HEK293 (cell line): Measurements from ENCODE around the gene RAP1GAP.
A peak's percentile ranks its signal among the peaks of the same experiment; 100 is the strongest.

Experiments
- CTCF ChIA-PET: fragments of 350-600 bp; formaldehyde crosslinking; extraction: SDS; loops from one replicate; lab custom pipeline; 2021; ENCODE audit warnings: antibody characterized with exemption; lab: Yijun Ruan, JAX
- POLR2A ChIA-PET: fragments of 300-600 bp; formaldehyde crosslinking; extraction: SDS; loops from one replicate; lab custom pipeline; 2020; ENCODE audit warnings: antibody characterized with exemption, inconsistent platforms; lab: Yijun Ruan, JAX
- H3K27ac ChIP-seq: fragments of 200-500 bp; sonication (Bioruptor generic); 2 replicates; pipeline ENCODE4 v1.5.1; 2014; ENCODE audit warnings: low read depth, low read length, control low read depth, inconsistent platforms; ENCODE audit errors: extremely low read depth
- H3K36me3 ChIP-seq, 2 experiments: fragments of 200-500 bp in 1 of 2; sonication (Bioruptor generic) in 1 of 2; 1 replicate in 1 of 2; 2 replicates in 1 of 2; pipeline ENCODE4 v1.5.1; 2014 to 2017; ENCODE audit warnings: inconsistent platforms in 2 of 2, low read length in 2 of 2; ENCODE audit not compliant: control insufficient read depth in 2 of 2, insufficient read depth in 1 of 2
- H3K4me1 ChIP-seq: fragments of 200-500 bp; sonication (Bioruptor generic); 2 replicates; pipeline ENCODE4 v1.5.1; 2014; ENCODE audit warnings: mild to moderate bottlenecking, low read length, inconsistent platforms; ENCODE audit not compliant: control insufficient read depth, insufficient read depth
- H3K4me3 ChIP-seq: 2 replicates; pipeline ENCODE4 v1.5.1; 2011; ENCODE audit warnings: low read depth, mild to moderate bottlenecking, control low read depth, low read length, moderate library complexity
- H3K9me3 ChIP-seq: fragments of 200-500 bp; sonication (Bioruptor generic); 2 replicates; pipeline ENCODE4 v1.5.1; 2014; ENCODE audit warnings: low read depth, low read length, inconsistent platforms; ENCODE audit not compliant: control insufficient read depth, insufficient read depth
- EGR2 ChIP-seq: fragments of 450-650 bp; formaldehyde crosslinking; IDR thresholded peaks from 2 replicates; pipeline ENCODE4 v1.5.1; 2016; ENCODE audit warnings: low read depth, missing biosample characterization, missing genetic modification characterization
- GLIS1 ChIP-seq: fragments of 450-650 bp; formaldehyde crosslinking; IDR thresholded peaks from 2 replicates; pipeline ENCODE4 v1.5.1; 2016; ENCODE audit warnings: missing biosample characterization, missing genetic modification characterization
- GLIS2 ChIP-seq: fragments of 450-650 bp; formaldehyde crosslinking; IDR thresholded peaks from 2 replicates; pipeline ENCODE4 v1.5.1; 2016; ENCODE audit warnings: missing biosample characterization, missing genetic modification characterization
- KLF7 ChIP-seq: fragments of 450-650 bp; formaldehyde crosslinking; IDR thresholded peaks from 2 replicates; pipeline ENCODE4 v1.5.1; 2016; ENCODE audit warnings: missing biosample characterization, missing genetic modification characterization, borderline replicate concordance
- RBAK ChIP-seq: fragments of 450-650 bp; formaldehyde crosslinking; IDR thresholded peaks from 2 replicates; pipeline ENCODE4 v1.5.1; 2016; ENCODE audit warnings: missing biosample characterization, missing genetic modification characterization
- REPIN1 ChIP-seq: fragments of 450-650 bp; formaldehyde crosslinking; IDR thresholded peaks from 2 replicates; pipeline ENCODE4 v1.5.1; 2017; ENCODE audit warnings: missing biosample characterization, missing genetic modification characterization, low read depth
- ZFHX2 ChIP-seq: fragments of 450-650 bp; formaldehyde crosslinking; conservative IDR thresholded peaks from 2 replicates; pipeline ENCODE4 v1.5.1; 2016; ENCODE audit warnings: missing biosample characterization, missing genetic modification characterization
- ZNF175 ChIP-seq: fragments of 450-650 bp; formaldehyde crosslinking; IDR thresholded peaks from 2 replicates; pipeline ENCODE4 v1.5.1; 2016; ENCODE audit warnings: missing biosample characterization, missing genetic modification characterization
- ZNF248 ChIP-seq: fragments of 450-650 bp; formaldehyde crosslinking; IDR thresholded peaks from 2 replicates; pipeline ENCODE4 v1.5.1; 2017; ENCODE audit warnings: missing biosample characterization, missing genetic modification characterization
- ZNF416 ChIP-seq: fragments of 450-650 bp; formaldehyde crosslinking; IDR thresholded peaks from 2 replicates; pipeline ENCODE4 v1.5.1; 2016; ENCODE audit warnings: missing biosample characterization, missing genetic modification characterization
- ZNF549 ChIP-seq: fragments of 450-650 bp; IDR thresholded peaks from 2 replicates; pipeline ENCODE4 v1.5.1; 2018; ENCODE audit warnings: missing biosample characterization, missing genetic modification characterization, mild to moderate bottlenecking, inconsistent platforms, moderate library complexity
- ZNF623 ChIP-seq: fragments of 450-650 bp; formaldehyde crosslinking; IDR thresholded peaks from 2 replicates; pipeline ENCODE4 v1.5.1; 2016; ENCODE audit warnings: missing biosample characterization, missing genetic modification characterization
- ZNF624 ChIP-seq: fragments of 450-650 bp; formaldehyde crosslinking; IDR thresholded peaks from 2 replicates; pipeline ENCODE4 v1.5.1; 2017; ENCODE audit warnings: missing biosample characterization, missing genetic modification characterization
- ZNF658 ChIP-seq: fragments of 450-650 bp; formaldehyde crosslinking; IDR thresholded peaks from 2 replicates; pipeline ENCODE4; 2016; ENCODE audit warnings: missing biosample characterization, missing genetic modification characterization
- ZNF677 ChIP-seq: fragments of 450-650 bp; IDR thresholded peaks from 2 replicates; pipeline ENCODE4 v1.5.0; 2018; ENCODE audit warnings: missing biosample characterization, mild to moderate bottlenecking, missing genetic modification characterization, moderate library complexity
- ZNF747 ChIP-seq: fragments of 450-650 bp; formaldehyde crosslinking; IDR thresholded peaks from 2 replicates; pipeline ENCODE4 v1.5.1; 2016; ENCODE audit warnings: missing biosample characterization, missing genetic modification characterization
- ZNF791 ChIP-seq: fragments of 450-650 bp; formaldehyde crosslinking; IDR thresholded peaks from 2 replicates; pipeline ENCODE4 v1.5.1; 2016; ENCODE audit warnings: missing biosample characterization, missing genetic modification characterization
- ZSCAN23 ChIP-seq: fragments of 450-650 bp; formaldehyde crosslinking; IDR thresholded peaks from 2 replicates; pipeline ENCODE4 v1.5.1; 2016; ENCODE audit warnings: missing biosample characterization, missing genetic modification characterization
- TF ChIP-seq, protein P1 (sequence below): fragments of 450-650 bp; formaldehyde crosslinking; IDR thresholded peaks from 2 replicates; pipeline ENCODE4 v1.5.1; 2016; ENCODE audit warnings: missing biosample characterization, missing genetic modification characterization, borderline replicate concordance
- TF ChIP-seq, protein P2 (sequence below): fragments of 450-650 bp; formaldehyde crosslinking; IDR thresholded peaks from 2 replicates; pipeline ENCODE4 v1.5.1; 2016; ENCODE audit warnings: missing biosample characterization, missing genetic modification characterization
- TF ChIP-seq, protein P3 (sequence below): fragments of 450-650 bp; formaldehyde crosslinking; IDR thresholded peaks from 2 replicates; pipeline ENCODE4 v1.5.1; 2017; ENCODE audit warnings: missing biosample characterization, missing genetic modification characterization
- TF ChIP-seq, protein P4 (sequence below): fragments of 450-650 bp; formaldehyde crosslinking; IDR thresholded peaks from 2 replicates; pipeline ENCODE4 v1.5.1; 2016; ENCODE audit warnings: missing biosample characterization, missing genetic modification characterization
- TF ChIP-seq, protein P5 (sequence below): fragments of 450-650 bp; formaldehyde crosslinking; IDR thresholded peaks from 2 replicates; pipeline ENCODE4 v1.5.1; 2016; ENCODE audit warnings: missing biosample characterization, missing genetic modification characterization
- TF ChIP-seq, protein P6 (sequence below): fragments of 450-650 bp; formaldehyde crosslinking; IDR thresholded peaks from 2 replicates; pipeline ENCODE4 v1.5.1; 2017; ENCODE audit warnings: missing biosample characterization, missing genetic modification characterization

Gene RAP1GAP

DNA sequence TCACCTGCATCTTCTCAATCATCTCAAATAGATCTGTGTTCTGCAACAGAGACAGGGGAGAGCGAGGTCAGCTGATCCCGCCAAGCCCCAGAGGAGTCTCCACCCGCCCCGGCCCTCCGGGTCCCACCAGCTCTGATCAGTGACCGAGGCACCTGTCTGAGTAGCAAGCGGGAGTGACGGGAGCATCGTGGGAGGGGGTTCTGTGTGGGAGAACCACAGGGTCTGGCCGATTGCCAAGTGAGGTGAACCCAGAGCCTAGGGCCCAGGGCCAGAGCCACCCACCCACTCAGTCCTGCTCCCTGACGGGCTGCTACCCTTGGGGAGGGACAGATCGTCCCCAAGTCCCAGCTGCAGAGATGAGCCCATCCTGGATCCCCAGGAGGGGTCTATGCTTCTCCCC lies 49.1 kb downstream of the RAP1GAP start (continued):
- TF ChIP-seq, protein P1, sequence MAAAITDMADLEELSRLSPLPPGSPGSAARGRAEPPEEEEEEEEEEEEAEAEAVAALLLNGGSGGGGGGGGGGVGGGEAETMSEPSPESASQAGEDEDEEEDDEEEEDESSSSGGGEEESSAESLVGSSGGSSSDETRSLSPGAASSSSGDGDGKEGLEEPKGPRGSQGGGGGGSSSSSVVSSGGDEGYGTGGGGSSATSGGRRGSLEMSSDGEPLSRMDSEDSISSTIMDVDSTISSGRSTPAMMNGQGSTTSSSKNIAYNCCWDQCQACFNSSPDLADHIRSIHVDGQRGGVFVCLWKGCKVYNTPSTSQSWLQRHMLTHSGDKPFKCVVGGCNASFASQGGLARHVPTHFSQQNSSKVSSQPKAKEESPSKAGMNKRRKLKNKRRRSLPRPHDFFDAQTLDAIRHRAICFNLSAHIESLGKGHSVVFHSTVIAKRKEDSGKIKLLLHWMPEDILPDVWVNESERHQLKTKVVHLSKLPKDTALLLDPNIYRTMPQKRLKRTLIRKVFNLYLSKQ (tag by site-specific recombination): no peak
- TF ChIP-seq REPIN1 (tag by site-specific recombination) (no peak), ZNF747 (tag by site-specific recombination) (no peak), ZNF658 (tag by site-specific recombination) (no peak), ZNF623 (tag by site-specific recombination) (no peak), ZNF677 (no peak), GLIS1 (peak; percentile 39; the same call in 1 of the 2 replicates), ZNF248 (tag by site-specific recombination) (no peak), ZFHX2 (tag by site-specific recombination) (peak; percentile 90), ZNF416 (tag by site-specific recombination) (no peak), EGR2 (tag by site-specific recombination) (peak; percentile 79), ZNF791 (tag by site-specific recombination) (no peak), ZNF175 (tag by site-specific recombination) (no peak), ZSCAN23 (tag by site-specific recombination) (no peak)
- TF ChIP-seq, protein P2, sequence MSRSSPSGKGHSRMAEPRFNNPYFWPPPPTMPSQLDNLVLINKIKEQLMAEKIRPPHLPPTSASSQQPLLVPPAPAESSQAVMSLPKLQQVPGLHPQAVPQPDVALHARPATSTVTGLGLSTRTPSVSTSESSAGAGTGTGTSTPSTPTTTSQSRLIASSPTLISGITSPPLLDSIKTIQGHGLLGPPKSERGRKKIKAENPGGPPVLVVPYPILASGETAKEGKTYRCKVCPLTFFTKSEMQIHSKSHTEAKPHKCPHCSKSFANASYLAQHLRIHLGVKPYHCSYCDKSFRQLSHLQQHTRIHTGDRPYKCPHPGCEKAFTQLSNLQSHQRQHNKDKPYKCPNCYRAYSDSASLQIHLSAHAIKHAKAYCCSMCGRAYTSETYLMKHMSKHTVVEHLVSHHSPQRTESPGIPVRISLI: no peak
- TF ChIP-seq, protein P3, sequence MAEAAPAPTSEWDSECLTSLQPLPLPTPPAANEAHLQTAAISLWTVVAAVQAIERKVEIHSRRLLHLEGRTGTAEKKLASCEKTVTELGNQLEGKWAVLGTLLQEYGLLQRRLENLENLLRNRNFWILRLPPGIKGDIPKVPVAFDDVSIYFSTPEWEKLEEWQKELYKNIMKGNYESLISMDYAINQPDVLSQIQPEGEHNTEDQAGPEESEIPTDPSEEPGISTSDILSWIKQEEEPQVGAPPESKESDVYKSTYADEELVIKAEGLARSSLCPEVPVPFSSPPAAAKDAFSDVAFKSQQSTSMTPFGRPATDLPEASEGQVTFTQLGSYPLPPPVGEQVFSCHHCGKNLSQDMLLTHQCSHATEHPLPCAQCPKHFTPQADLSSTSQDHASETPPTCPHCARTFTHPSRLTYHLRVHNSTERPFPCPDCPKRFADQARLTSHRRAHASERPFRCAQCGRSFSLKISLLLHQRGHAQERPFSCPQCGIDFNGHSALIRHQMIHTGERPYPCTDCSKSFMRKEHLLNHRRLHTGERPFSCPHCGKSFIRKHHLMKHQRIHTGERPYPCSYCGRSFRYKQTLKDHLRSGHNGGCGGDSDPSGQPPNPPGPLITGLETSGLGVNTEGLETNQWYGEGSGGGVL (tag by site-specific recombination): 0 out of 2 replicates have a peak, but pooled peaks have one; percentile 12
- TF ChIP-seq, protein P4, sequence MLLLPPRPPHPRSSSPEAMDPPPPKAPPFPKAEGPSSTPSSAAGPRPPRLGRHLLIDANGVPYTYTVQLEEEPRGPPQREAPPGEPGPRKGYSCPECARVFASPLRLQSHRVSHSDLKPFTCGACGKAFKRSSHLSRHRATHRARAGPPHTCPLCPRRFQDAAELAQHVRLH (tag by site-specific recombination): no peak
- TF ChIP-seq, protein P5, sequence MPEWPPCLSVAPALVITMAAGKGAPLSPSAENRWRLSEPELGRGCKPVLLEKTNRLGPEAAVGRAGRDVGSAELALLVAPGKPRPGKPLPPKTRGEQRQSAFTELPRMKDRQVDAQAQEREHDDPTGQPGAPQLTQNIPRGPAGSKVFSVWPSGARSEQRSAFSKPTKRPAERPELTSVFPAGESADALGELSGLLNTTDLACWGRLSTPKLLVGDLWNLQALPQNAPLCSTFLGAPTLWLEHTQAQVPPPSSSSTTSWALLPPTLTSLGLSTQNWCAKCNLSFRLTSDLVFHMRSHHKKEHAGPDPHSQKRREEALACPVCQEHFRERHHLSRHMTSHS (tag by site-specific recombination): no peak

DNA sequence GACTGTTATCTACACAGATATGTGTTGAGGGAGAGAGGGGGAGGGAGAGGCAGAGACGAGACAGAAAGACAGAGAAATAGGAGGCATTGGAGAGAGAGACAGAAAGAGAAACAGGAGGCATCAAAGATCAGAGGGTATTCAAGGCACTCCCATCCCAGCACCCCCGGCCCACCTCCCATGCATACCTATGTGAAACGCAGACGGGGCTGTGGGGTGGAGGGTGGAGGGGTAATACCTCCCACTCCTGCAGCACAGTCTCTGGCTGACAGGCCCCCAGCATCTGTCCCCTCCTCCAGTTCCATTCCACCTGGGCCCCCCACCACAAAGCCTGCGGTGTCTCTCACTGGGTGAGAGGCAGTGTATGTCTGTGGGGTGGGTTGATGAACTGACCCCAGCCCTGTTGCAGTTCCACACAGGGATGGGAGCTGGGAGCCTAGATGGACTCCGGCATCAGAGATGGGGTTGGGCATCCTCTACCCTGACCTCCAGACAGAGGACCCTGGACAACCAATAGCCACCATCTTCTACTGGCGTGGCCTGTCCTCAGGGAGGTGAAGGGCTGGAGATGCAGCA lies 49.7 kb downstream of the RAP1GAP start:
- CTCF ChIA-PET: no interaction called here
- POLR2A ChIA-PET: no interaction called here

More for the DNA sequence above, 49.7 kb downstream of the RAP1GAP start:
- Histone ChIP-seq H3K4me1 (peaks cover 4% of the 10 kb centered on the region; the same call in 1 of the 2 replicates), H3K4me3 (no peak overlapping the region), H3K27ac (no peak overlapping the region), H3K36me3 (no peaks in the 10 kb centered on the region), H3K9me3 (no peaks in the 10 kb centered on the region)
- TF ChIP-seq ZNF549 (no peak), GLIS2 (tag by site-specific recombination) (0 out of 2 replicates have a peak, but pooled peaks have one; percentile 3), EGR2 (tag by site-specific recombination) (peak; percentile 4; the same call in 1 of the 2 replicates), RBAK (no peak), ZNF624 (tag by site-specific recombination) (no peak), KLF7 (no peak)
- TF ChIP-seq, protein P6, sequence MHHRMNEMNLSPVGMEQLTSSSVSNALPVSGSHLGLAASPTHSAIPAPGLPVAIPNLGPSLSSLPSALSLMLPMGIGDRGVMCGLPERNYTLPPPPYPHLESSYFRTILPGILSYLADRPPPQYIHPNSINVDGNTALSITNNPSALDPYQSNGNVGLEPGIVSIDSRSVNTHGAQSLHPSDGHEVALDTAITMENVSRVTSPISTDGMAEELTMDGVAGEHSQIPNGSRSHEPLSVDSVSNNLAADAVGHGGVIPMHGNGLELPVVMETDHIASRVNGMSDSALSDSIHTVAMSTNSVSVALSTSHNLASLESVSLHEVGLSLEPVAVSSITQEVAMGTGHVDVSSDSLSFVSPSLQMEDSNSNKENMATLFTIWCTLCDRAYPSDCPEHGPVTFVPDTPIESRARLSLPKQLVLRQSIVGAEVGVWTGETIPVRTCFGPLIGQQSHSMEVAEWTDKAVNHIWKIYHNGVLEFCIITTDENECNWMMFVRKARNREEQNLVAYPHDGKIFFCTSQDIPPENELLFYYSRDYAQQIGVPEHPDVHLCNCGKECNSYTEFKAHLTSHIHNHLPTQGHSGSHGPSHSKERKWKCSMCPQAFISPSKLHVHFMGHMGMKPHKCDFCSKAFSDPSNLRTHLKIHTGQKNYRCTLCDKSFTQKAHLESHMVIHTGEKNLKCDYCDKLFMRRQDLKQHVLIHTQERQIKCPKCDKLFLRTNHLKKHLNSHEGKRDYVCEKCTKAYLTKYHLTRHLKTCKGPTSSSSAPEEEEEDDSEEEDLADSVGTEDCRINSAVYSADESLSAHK (tag by site-specific recombination): no peak
